H54 (cell line): ENCODE measurements around the gene SOX15.
A peak's percentile ranks its signal among the peaks of the same experiment; 100 is the strongest.

ENCODE experiments used
- DNase-seq: peaks from one replicate; pipeline ENCODE4 v3.0.0; 2011; ENCODE audit warnings: low spot score, mixed read lengths; ENCODE audit not compliant: insufficient read length
- FAIRE-seq: peaks from 3 replicates; lab custom pipeline; 2011; peaks lifted over from hg19 to GRCh38; lab: Jason Lieb, UNC
- POLR2A ChIP-seq: IDR thresholded peaks from 2 replicates; pipeline ENCODE4 v1.6.1; 2011; ENCODE audit warnings: low read depth, mild to moderate bottlenecking, low read length

SOX15 gene

GRCh38 chr17:7589204-7589868, 558 bp downstream of the SOX15 start:
- FAIRE-seq (no peak), DNase-seq (no peak)
- no peak for TF ChIP-seq POLR2A

GRCh38 chr17:7588553-7589203, 1.2 kb downstream of the SOX15 start:
- DNase-seq (no peak), FAIRE-seq (no peak)
- TF ChIP-seq POLR2A, result no peak

GRCh38 chr17:7587420-7588151, 2.3 kb downstream of the SOX15 start:
- DNase-seq, result peak; percentile 64

GRCh38 chr17:7586673-7587419, 3.0 kb downstream of the SOX15 start:
- no peak for TF ChIP-seq POLR2A
- no peak for FAIRE-seq
- no peak for DNase-seq

More at GRCh38 chr17:7587420-7588151, 2.3 kb downstream of the SOX15 start:
- no peak for TF ChIP-seq POLR2A
- FAIRE-seq, result no peak

- TF ChIP-seq POLR2A, result peak; percentile 72; the same call in 1 of the 2 replicates
- DNase-seq (no peak), FAIRE-seq (no peak)
Observed at GRCh38 chr17:7583253-7584109, 6.4 kb downstream of the SOX15 start, which contains the start of gene MPDU1. MPDU1 (plus strand) TSS chr17:7583852; CDS start chr17:7583863, 11 bp downstream.

- DNase-seq, result no peak
- no peak for FAIRE-seq
- no peak for TF ChIP-seq POLR2A
Observed at GRCh38 chr17:7582396-7583252, 7.3 kb downstream of the SOX15 start.

GRCh38 chr17:7580604-7581575, 9.0 kb downstream of the SOX15 start:
- DNase-seq (no peak), FAIRE-seq (no peak)
- TF ChIP-seq POLR2A, result 0 out of 2 replicates have a peak, but pooled peaks have one; percentile 12

DNA sequence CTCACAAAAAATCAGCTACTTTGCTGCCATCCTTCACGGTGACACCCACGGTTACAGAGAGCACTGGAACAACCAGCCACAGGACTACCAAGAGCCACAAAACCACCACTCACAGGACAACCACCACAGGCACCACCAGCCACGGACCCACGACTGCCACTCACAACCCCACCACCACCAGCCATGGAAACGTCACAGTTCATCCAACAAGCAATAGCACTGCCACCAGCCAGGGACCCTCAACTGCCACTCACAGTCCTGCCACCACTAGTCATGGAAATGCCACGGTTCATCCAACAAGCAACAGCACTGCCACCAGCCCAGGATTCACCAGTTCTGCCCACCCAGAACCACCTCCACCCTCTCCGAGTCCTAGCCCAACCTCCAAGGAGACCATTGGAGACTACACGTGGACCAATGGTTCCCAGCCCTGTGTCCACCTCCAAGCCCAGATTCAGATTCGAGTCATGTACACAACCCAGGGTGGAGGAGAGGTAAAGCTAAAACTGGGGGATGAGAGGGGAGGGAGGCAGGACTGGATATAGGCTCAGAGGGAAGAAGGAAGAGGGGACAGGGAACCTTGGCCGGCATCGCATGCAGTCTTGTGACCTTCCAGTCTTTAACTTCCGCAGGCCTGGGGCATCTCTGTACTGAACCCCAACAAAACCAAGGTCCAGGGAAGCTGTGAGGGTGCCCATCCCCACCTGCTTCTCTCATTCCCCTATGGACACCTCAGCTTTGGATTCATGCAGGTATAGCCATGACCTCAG, 9.9 kb downstream of the SOX15 start:
- FAIRE-seq, result no peak
- TF ChIP-seq POLR2A, result no peak
- DNase-seq, result no peak

GRCh38 chr17:7579001-7579833, 10.7 kb downstream of the SOX15 start, which contains the start of gene CD68:
CD68 (plus strand) TSS chr17:7579638; CDS start chr17:7579678, 40 bp downstream.
- DNase-seq, result peak; percentile 92
- TF ChIP-seq POLR2A, result peak; percentile 53; the same call in 1 of the 2 replicates
- FAIRE-seq, result peak; percentile 73
